H1 (cell line): Measurements from ENCODE around the gene EBF3. TPM values are rescaled to one million over a fixed set of nuclear protein-coding genes. Genes with fewer than 3 reads are reported as not detected.

Experiments
- CTCF ChIA-PET: fragments of 300-600 bp; sonication (Branson Sonifier 250); formaldehyde crosslinking; loops from one replicate; lab custom pipeline; 2021; ENCODE audit not compliant: partially characterized antibody; lab: Charles Lee
- POLR2A ChIA-PET: fragments of 300-600 bp; sonication (Branson Sonifier 250); formaldehyde crosslinking; loops from one replicate; lab custom pipeline; 2021; ENCODE audit warnings: inconsistent platforms; ENCODE audit not compliant: partially characterized antibody; lab: Charles Lee
- DNase-seq, 2 experiments: peaks; one replicate each; pipeline versions ENCODE4 v3.0.0 to v3.0.0-alpha.2; 2010 to 2022; ENCODE audit warnings: low spot score in 2 of 2, low read depth in 1 of 2, mixed read lengths in 1 of 2
- FAIRE-seq: peaks from 2 replicates; lab custom pipeline; 2011; peaks lifted over from hg19 to GRCh38; lab: Jason Lieb, UNC
- H2AFZ ChIP-seq: 2 replicates; pipeline ENCODE4 v1.8.1; 2012; ENCODE audit warnings: low read length, inconsistent platforms
- H2AK5ac ChIP-seq: 2 replicates; pipeline ENCODE4 v1.6.1; 2013; ENCODE audit warnings: low read depth, low read length
- H2BK120ac ChIP-seq: replicated peaks from 2 replicates; pipeline ENCODE3; 2013; ENCODE audit warnings: low read depth, low read length, inconsistent platforms
- H2BK12ac ChIP-seq: 2 replicates; pipeline ENCODE4 v1.6.1; 2013; ENCODE audit warnings: low read depth, low read length
- H2BK15ac ChIP-seq: 2 replicates; pipeline ENCODE4 v1.6.1; 2013; ENCODE audit warnings: low read length
- H2BK20ac ChIP-seq: 2 replicates; pipeline ENCODE4 v1.6.1; 2013; ENCODE audit warnings: low read length
- H2BK5ac ChIP-seq: 2 replicates; pipeline ENCODE4 v1.6.1; 2013; ENCODE audit warnings: low read depth, low read length
- H3K14ac ChIP-seq: 2 replicates; pipeline ENCODE4 v1.6.1; 2013; ENCODE audit warnings: inconsistent platforms; ENCODE audit not compliant: insufficient read length
- H3K18ac ChIP-seq: 2 replicates; pipeline ENCODE4 v1.6.1; 2013; ENCODE audit warnings: low read length; ENCODE audit errors: extremely low read depth
- H3K23ac ChIP-seq: 2 replicates; pipeline ENCODE4 v1.6.1; 2013; ENCODE audit warnings: inconsistent platforms; ENCODE audit not compliant: insufficient read length
- H3K23me2 ChIP-seq: 2 replicates; pipeline ENCODE4 v1.6.1; 2013; ENCODE audit warnings: low read depth, low read length
- H3K27ac ChIP-seq: 2 replicates; pipeline ENCODE4 v1.6.1; 2011; ENCODE audit warnings: low read depth, low read length, inconsistent platforms
- H3K27me3 ChIP-seq, 4 experiments: replicated peaks in 1 of 4; 1 replicate in 1 of 4; 2 replicates in 3 of 4; pipeline versions ENCODE4 v1.6.1 to v1.8.1; 2011 to 2013; ENCODE audit warnings: low read length in 3 of 4, mild to moderate bottlenecking in 3 of 4, inconsistent platforms in 2 of 4, mixed read lengths in 2 of 4, moderate library complexity in 1 of 4; ENCODE audit not compliant: control insufficient read depth in 3 of 4, insufficient read depth in 3 of 4; ENCODE audit errors: extremely low read depth in 1 of 4
- H3K36me3 ChIP-seq, 4 experiments: 2 replicates each; pipeline versions ENCODE4 v1.6.1 to v1.8.1; 2011 to 2013; ENCODE audit warnings: mild to moderate bottlenecking in 4 of 4, low read length in 3 of 4, moderate library complexity in 2 of 4, control low read depth in 1 of 4, inconsistent platforms in 1 of 4; ENCODE audit not compliant: insufficient read depth in 4 of 4, control insufficient read depth in 2 of 4
- H3K4ac ChIP-seq: replicated peaks from 2 replicates; pipeline ENCODE3; 2013; ENCODE audit warnings: low read length, low read depth, mixed read lengths, inconsistent platforms; ENCODE audit not compliant: insufficient read length
- H3K4me1 ChIP-seq, 4 experiments: replicated peaks in 1 of 4; 1 replicate in 1 of 4; 2 replicates in 3 of 4; pipeline versions ENCODE4 v1.6.1 to v1.8.1; 2011 to 2013; ENCODE audit warnings: low read length in 3 of 4, inconsistent platforms in 2 of 4, mixed read lengths in 1 of 4; ENCODE audit not compliant: insufficient read depth in 4 of 4, control insufficient read depth in 3 of 4
- H3K4me2 ChIP-seq, 2 experiments: 2 replicates each; pipeline versions ENCODE4 v1.6.1 to v1.8.1; 2011 to 2013; ENCODE audit warnings: low read depth in 2 of 2, low read length in 2 of 2, control low read depth in 1 of 2, inconsistent platforms in 1 of 2, mild to moderate bottlenecking in 1 of 2; ENCODE audit not compliant: insufficient read depth in 1 of 2
- H3K4me3 ChIP-seq, 4 experiments: fragments of 200-600, 300-600 bp in 1 of 4; sonication (generic), shearing (Covaris generic), sonication (Bioruptor Twin) in 1 of 4; 2 replicates each; pipeline versions ENCODE4 v1.5.1 to v1.8.1; 2011 to 2016; ENCODE audit warnings: low read length in 4 of 4, low read depth in 3 of 4, control low read depth in 2 of 4, inconsistent platforms in 2 of 4, mild to moderate bottlenecking in 2 of 4, mixed read lengths in 1 of 4, moderate library complexity in 1 of 4; ENCODE audit not compliant: insufficient read depth in 2 of 4; ENCODE audit errors: extremely low read depth in 1 of 4
- H3K56ac ChIP-seq: replicated peaks from 2 replicates; pipeline ENCODE3; 2013; ENCODE audit warnings: low read depth, mild to moderate bottlenecking, mixed read lengths, low read length, inconsistent platforms; ENCODE audit not compliant: insufficient read length
- H3K79me1 ChIP-seq: 2 replicates; pipeline ENCODE4 v1.6.1; 2013; ENCODE audit warnings: low read depth, low read length, control low read depth
- H3K79me2 ChIP-seq, 2 experiments: 2 replicates each; pipeline versions ENCODE4 v1.6.1 to v1.8.1; 2012 to 2013; ENCODE audit warnings: low read length in 2 of 2, mild to moderate bottlenecking in 2 of 2, inconsistent platforms in 1 of 2; ENCODE audit not compliant: insufficient read depth in 2 of 2, control insufficient read depth in 1 of 2
- H3K9ac ChIP-seq, 4 experiments: replicated peaks in 1 of 4; 1 replicate in 1 of 4; 2 replicates in 3 of 4; pipeline versions ENCODE4 v1.6.1 to v1.8.1; 2011 to 2013; ENCODE audit warnings: low read depth in 3 of 4, low read length in 3 of 4, control low read depth in 2 of 4, mild to moderate bottlenecking in 2 of 4, moderate library complexity in 2 of 4, inconsistent platforms in 1 of 4; ENCODE audit errors: extremely low read depth in 1 of 4
- H3K9me3 ChIP-seq, 2 experiments: 2 replicates each; pipeline versions ENCODE4 v1.6.1 to v1.8.1; 2012 to 2013; ENCODE audit warnings: mild to moderate bottlenecking in 2 of 2, moderate library complexity in 2 of 2, control low read depth in 1 of 2, inconsistent platforms in 1 of 2, low read depth in 1 of 2, low read length in 1 of 2, mixed read lengths in 1 of 2; ENCODE audit not compliant: insufficient read depth in 2 of 2
- H4K20me1 ChIP-seq, 2 experiments: replicated peaks in 1 of 2; 2 replicates each; pipeline versions ENCODE3 to v1.8.1; 2011 to 2013; ENCODE audit warnings: inconsistent platforms in 2 of 2, low read length in 2 of 2, mild to moderate bottlenecking in 1 of 2; ENCODE audit not compliant: insufficient read depth in 2 of 2, control insufficient read depth in 1 of 2
- H4K5ac ChIP-seq: 2 replicates; pipeline ENCODE4 v1.6.1; 2013; ENCODE audit warnings: low read length, low read depth, mixed read lengths, inconsistent platforms; ENCODE audit not compliant: insufficient read length
- H4K8ac ChIP-seq: 2 replicates; pipeline ENCODE4 v1.8.0; 2013; ENCODE audit warnings: mild to moderate bottlenecking, moderate library complexity, low read length, inconsistent platforms; ENCODE audit not compliant: insufficient read depth; ENCODE audit errors: extremely low read depth
- H4K91ac ChIP-seq: replicated peaks from 2 replicates; pipeline ENCODE3; 2013; ENCODE audit warnings: low read length, mixed read lengths, inconsistent platforms; ENCODE audit not compliant: insufficient read length
- CREB1 ChIP-seq: IDR thresholded peaks from 2 replicates; pipeline ENCODE4 v1.6.1; 2012; ENCODE audit warnings: inconsistent platforms
- EGR1 ChIP-seq: IDR thresholded peaks from 2 replicates; pipeline ENCODE4 v1.6.1; 2011; ENCODE audit warnings: low read depth, low read length, borderline replicate concordance
- MAFK ChIP-seq: IDR thresholded peaks from 2 replicates; pipeline ENCODE4 v1.6.1; 2012; ENCODE audit warnings: low read depth, mild to moderate bottlenecking, improper control_type of control experiment, low read length
- PHF8 ChIP-seq: fragments of 200-600 bp; sonication (generic); conservative IDR thresholded peaks from 2 replicates; pipeline ENCODE4 v1.7.1; 2012; ENCODE audit warnings: low read depth, mild to moderate bottlenecking, inconsistent platforms, low read length, moderate library complexity
- POU5F1 ChIP-seq: IDR thresholded peaks from 2 replicates; pipeline ENCODE4 v1.6.1; 2011; ENCODE audit warnings: low read depth, mild to moderate bottlenecking, low read length, moderate library complexity
- RBBP5 ChIP-seq: IDR thresholded peaks from 2 replicates; pipeline ENCODE4 v1.7.1; 2012; ENCODE audit warnings: low read depth, mild to moderate bottlenecking, inconsistent platforms, low read length, moderate library complexity, borderline replicate concordance
- RXRA ChIP-seq: IDR thresholded peaks from 2 replicates; pipeline ENCODE4 v1.6.1; 2011; ENCODE audit warnings: low read depth, mild to moderate bottlenecking, low read length, moderate library complexity; ENCODE audit not compliant: insufficient read depth
- SIX5 ChIP-seq: IDR thresholded peaks from 2 replicates; pipeline ENCODE4 v1.6.1; 2011; ENCODE audit warnings: mild to moderate bottlenecking, low read depth, low read length
- WGBS, 2 experiments: shearing (Covaris generic) in 1 of 2; methylation state at CpG; one replicate each; pipeline versions ENCODE4 v1.1.6 to v1.1.7; 2013 to 2015; ENCODE audit warnings: low lambda C conversion rate in 2 of 2, mixed read lengths in 2 of 2, inconsistent platforms in 1 of 2, low coverage in 1 of 2, missing lambda C conversion rate in 1 of 2; ENCODE audit not compliant: insufficient replicate concordance in 2 of 2, insufficient coverage in 1 of 2, insufficient read length in 1 of 2; ENCODE audit errors: extremely low coverage in 1 of 2, missing lambda C conversion rate in 1 of 2; 5-methylcytosine and 5-hydroxymethylcytosine counted together
- polyA plus RNA-seq, 7 experiments: library from polyadenylated mRNA; depleted of rRNA in 3 of 7; stranded (reverse) in 5 of 7; unstranded in 2 of 7; fragments of >200 nt in 5 of 7; fragments of 200-250 nt in 2 of 7; gene quantifications; 1 replicate in 5 of 7; 2 replicates in 1 of 7; 4 replicates in 1 of 7; pipeline versions ENCODE4 v1.2.1 to v1.2.3, GENCODE V29; 2011 to 2013; ENCODE audit warnings: missing spikeins in 2 of 7, mixed read lengths in 2 of 7
- total RNA-seq: library from RNA; stranded (reverse); fragmentation: NEBNext Ultra II Directional; extraction: Animal tissue kit (Norgen Biotek cat#: 25700); gene quantifications from 2 replicates; pipeline ENCODE4 v1.2.1, GENCODE V29; 2021
- TF ChIP-seq, protein P1 (sequence below): IDR thresholded peaks from 2 replicates; pipeline ENCODE4 v1.6.1; 2011; ENCODE audit warnings: low read length, improper control_type of control experiment

EBF3 gene
- total and polyA plus RNA-seq, 2 of the 8 experiments (the other 6 are each of a cell fraction or from before 2014, with no cell fraction given): 0.08 to 0.26 TPM

DNA sequence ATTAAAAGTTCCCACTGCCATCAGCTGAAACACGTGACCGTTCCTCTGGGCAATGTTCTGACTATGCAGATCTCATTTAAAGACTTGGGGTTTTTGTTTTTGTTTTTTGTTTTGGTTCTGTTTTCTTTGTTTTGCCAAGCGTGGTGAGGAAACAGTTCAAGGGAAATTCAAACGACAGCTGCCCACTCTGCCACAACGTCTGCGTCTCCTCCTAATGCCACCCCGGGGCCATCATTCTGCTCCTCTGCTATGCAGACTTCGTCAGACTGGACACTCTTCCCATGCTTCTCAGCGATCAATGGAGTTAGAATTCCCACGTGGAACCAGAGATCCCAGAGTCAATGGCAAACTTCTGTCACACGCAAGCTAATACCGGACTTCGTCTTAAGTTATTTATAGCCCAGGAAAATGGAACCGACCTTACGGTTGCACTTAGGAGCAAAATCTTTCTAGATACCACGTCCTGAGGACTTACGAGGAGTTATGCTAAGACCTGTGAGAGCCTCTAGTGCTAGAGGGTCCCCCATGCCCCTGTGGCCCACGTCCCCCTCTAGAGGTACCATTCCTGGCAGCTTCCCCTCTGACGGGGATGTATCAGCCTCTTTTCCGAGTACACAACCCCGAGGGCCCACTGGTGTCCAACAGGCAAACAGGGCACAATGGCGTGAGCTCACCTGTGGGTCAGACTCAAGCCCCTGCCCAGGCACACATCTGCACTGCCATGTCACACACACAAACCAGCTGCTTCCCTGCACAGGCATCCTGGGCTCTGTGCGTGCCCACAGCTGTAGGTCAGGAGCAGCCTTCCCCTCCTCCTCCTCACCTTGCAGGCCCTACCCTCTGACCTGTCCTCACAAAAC is 24.4 kb downstream of the EBF3 start:
- Histone ChIP-seq H3K79me2 (no peaks in the 10 kb centered on the region), H2BK15ac (no peak overlapping the region), H3K79me1 (no peaks in the 10 kb centered on the region), H3K23me2 (no peaks in the 10 kb centered on the region), H2BK5ac (no peak overlapping the region), H2BK20ac (no peak overlapping the region), H3K56ac (no peak overlapping the region), H4K20me1 (no peaks in the 10 kb centered on the region), H4K5ac (no peak overlapping the region), H3K23ac (no peak overlapping the region), H2BK12ac (0 out of 2 replicates have a peak overlapping the region, but pooled peaks have one; percentile 60), H4K8ac (no peak overlapping the region), H3K4me1 (no peaks in the 10 kb centered on the region), H2AK5ac (no peak overlapping the region), H4K91ac (no peak overlapping the region), H3K14ac (no peak overlapping the region), H3K9me3 (no peaks in the 10 kb centered on the region), H3K4me3 (no peak overlapping the region), H2AFZ (no peak overlapping the region), H2BK120ac (no peak overlapping the region), H3K4ac (no peak overlapping the region), H3K36me3 (no peaks in the 10 kb centered on the region), H3K9ac (no peak overlapping the region), H3K18ac (no peak overlapping the region), H3K4me2 (no peak overlapping the region), H3K27me3 (no peaks in the 10 kb centered on the region; a peak in 1 of 7 replicates), H3K27ac (no peak overlapping the region)
- ChIA-PET POLR2A (interaction anchor here (0.6 to 2.4 kb wide), 2 partner anchors 10 to 26 kb away, joined by 4 to 7 read pairs; no protein-coding TSS in a partner anchor), CTCF (interaction anchor here (0.8 to 2.7 kb wide), 9 partner anchors 10 to 150 kb away, joined by 3 to 6 read pairs (median 4); no protein-coding TSS in a partner anchor)
- WGBS, 2 experiments: 89% methylated on average over 23 of the region's 23 CpGs; no CpG with 5 or more reads in 1 of the 2 experiments
- DNase-seq (no peak), FAIRE-seq (no peak)
- TF ChIP-seq, protein P1, sequence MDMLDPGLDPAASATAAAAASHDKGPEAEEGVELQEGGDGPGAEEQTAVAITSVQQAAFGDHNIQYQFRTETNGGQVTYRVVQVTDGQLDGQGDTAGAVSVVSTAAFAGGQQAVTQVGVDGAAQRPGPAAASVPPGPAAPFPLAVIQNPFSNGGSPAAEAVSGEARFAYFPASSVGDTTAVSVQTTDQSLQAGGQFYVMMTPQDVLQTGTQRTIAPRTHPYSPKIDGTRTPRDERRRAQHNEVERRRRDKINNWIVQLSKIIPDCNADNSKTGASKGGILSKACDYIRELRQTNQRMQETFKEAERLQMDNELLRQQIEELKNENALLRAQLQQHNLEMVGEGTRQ: no peak
- TF ChIP-seq MAFK (no peak), CREB1 (no peak), EGR1 (no peak), RXRA (no peak), PHF8 (no peak), POU5F1 (no peak), RBBP5 (no peak), SIX5 (no peak)
